Measurements from ENCODE around the gene JDP2.

JDP2 gene

GRCh38 chr14:75486318-75486717 is 58.5 kb downstream of the JDP2 start:
- no peak overlapping the region for H3K27ac ChIP-seq (ENCODE audit: low read depth, low read length)
- H3K56ac ChIP-seq (ENCODE audit: low read length) = no peak overlapping the region
- H3K4me3 ChIP-seq (ENCODE audit: low read length) = no peak overlapping the region
- H2BK15ac ChIP-seq (replicated peaks; ENCODE audit: low read depth) = no peak overlapping the region
- no peaks in the 10 kb centered on the region for H3K4me1 ChIP-seq (ENCODE audit: control insufficient read depth, low read depth, low read length)
- H2BK120ac ChIP-seq (ENCODE audit: low read depth, low read length) = no peak overlapping the region
- no peak overlapping the region for H3K4me2 ChIP-seq (ENCODE audit: low read length)
- no peak overlapping the region for H4K5ac ChIP-seq (ENCODE audit: low read length)
- no peak overlapping the region for H3K9ac ChIP-seq (ENCODE audit: low read length)
- H3K23ac ChIP-seq (ENCODE audit: low read length) = no peak overlapping the region
- no peaks in the 10 kb centered on the region for H3K36me3 ChIP-seq (ENCODE audit: control insufficient read depth, insufficient read depth, low read length)
- H3K4ac ChIP-seq (ENCODE audit: low read depth, low read length) = no peak overlapping the region
- no peak overlapping the region for H3K18ac ChIP-seq (ENCODE audit: low read length)
- H4K8ac ChIP-seq (ENCODE audit: low read depth, low read length) = no peak overlapping the region
- no peaks in the 10 kb centered on the region for H3K27me3 ChIP-seq (ENCODE audit: insufficient read depth, low read length, poor library complexity)
- H2BK5ac ChIP-seq (ENCODE audit: low read length) = no peak overlapping the region
- no peaks in the 10 kb centered on the region for H3K79me2 ChIP-seq (ENCODE audit: control insufficient read depth, insufficient read depth, low read length)
- no peaks in the 10 kb centered on the region for H3K79me1 ChIP-seq (ENCODE audit: low read length)
- no peak for DNase-seq
- H2AK5ac ChIP-seq (ENCODE audit: low read length) = no peak overlapping the region
- no CpG with 5 or more reads among the region's 1 CpG for WGBS (ENCODE audit: extremely low coverage, insufficient coverage, low lambda C conversion rate)

- Histone ChIP-seq H2AK5ac (ENCODE audit: low read length) (no peak overlapping the region), H3K79me2 (ENCODE audit: control insufficient read depth, insufficient read depth, low read length) (no peaks in the 10 kb centered on the region), H3K27ac (ENCODE audit: low read depth, low read length) (no peak overlapping the region), H3K4me2 (ENCODE audit: low read length) (no peak overlapping the region), H3K9ac (ENCODE audit: low read length) (no peak overlapping the region), H3K56ac (ENCODE audit: low read length) (no peak overlapping the region), H2BK15ac (replicated peaks; ENCODE audit: low read depth) (no peak overlapping the region), H3K79me1 (ENCODE audit: low read length) (no peaks in the 10 kb centered on the region), H4K5ac (ENCODE audit: low read length) (no peak overlapping the region), H3K23ac (ENCODE audit: low read length) (no peak overlapping the region), H3K18ac (ENCODE audit: low read length) (no peak overlapping the region), H3K36me3 (ENCODE audit: control insufficient read depth, insufficient read depth, low read length) (no peaks in the 10 kb centered on the region), H3K4me1 (ENCODE audit: control insufficient read depth, low read depth, low read length) (no peaks in the 10 kb centered on the region), H3K4ac (ENCODE audit: low read depth, low read length) (no peak overlapping the region), H3K4me3 (ENCODE audit: low read length) (no peak overlapping the region), H3K27me3 (ENCODE audit: insufficient read depth, low read length, poor library complexity) (no peaks in the 10 kb centered on the region), H4K8ac (ENCODE audit: low read depth, low read length) (no peak overlapping the region), H2BK120ac (ENCODE audit: low read depth, low read length) (no peak overlapping the region), H2BK5ac (ENCODE audit: low read length) (no peak overlapping the region)
- no CpG with 5 or more reads among the region's 7 CpGs for WGBS (ENCODE audit: extremely low coverage, insufficient coverage, low lambda C conversion rate)
- peak; percentile 48 for DNase-seq
Measured at GRCh38 chr14:75487155-75487671, 59.4 kb downstream of the JDP2 start.

DNA sequence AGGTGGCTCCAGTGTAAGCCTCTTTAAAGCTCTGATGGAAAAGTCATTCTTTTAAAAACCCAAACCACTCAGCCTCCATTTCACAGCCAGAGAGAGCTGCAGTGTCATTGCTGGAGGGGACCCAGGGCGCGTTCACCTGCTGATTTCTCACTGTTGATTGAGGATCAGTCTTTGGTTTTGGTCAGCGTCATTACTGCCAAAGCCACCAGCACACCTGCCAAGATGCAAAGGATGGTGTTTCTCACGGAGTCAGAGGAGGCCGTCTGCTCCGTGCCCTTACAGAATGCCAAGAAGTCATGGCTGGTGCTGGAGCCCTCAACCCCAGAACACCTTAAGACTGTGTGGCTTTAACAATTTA is 61.6 kb downstream of the JDP2 start:
- Histone ChIP-seq H3K4me2 (ENCODE audit: low read length) (no peak overlapping the region), H2BK120ac (ENCODE audit: low read depth, low read length) (no peak overlapping the region), H3K23ac (ENCODE audit: low read length) (no peak overlapping the region), H3K27ac (ENCODE audit: low read depth, low read length) (no peak overlapping the region), H3K27me3 (ENCODE audit: insufficient read depth, low read length, poor library complexity) (no peaks in the 10 kb centered on the region), H3K79me1 (ENCODE audit: low read length) (no peaks in the 10 kb centered on the region), H2BK5ac (ENCODE audit: low read length) (no peak overlapping the region), H3K56ac (ENCODE audit: low read length) (no peak overlapping the region), H4K5ac (ENCODE audit: low read length) (no peak overlapping the region), H2AK5ac (ENCODE audit: low read length) (no peak overlapping the region), H3K4ac (ENCODE audit: low read depth, low read length) (no peak overlapping the region), H3K9ac (ENCODE audit: low read length) (no peak overlapping the region), H2BK15ac (replicated peaks; ENCODE audit: low read depth) (no peak overlapping the region), H3K4me3 (ENCODE audit: low read length) (no peak overlapping the region), H3K79me2 (ENCODE audit: control insufficient read depth, insufficient read depth, low read length) (no peaks in the 10 kb centered on the region), H3K4me1 (ENCODE audit: control insufficient read depth, low read depth, low read length) (no peaks in the 10 kb centered on the region), H4K8ac (ENCODE audit: low read depth, low read length) (no peak overlapping the region), H3K18ac (ENCODE audit: low read length) (no peak overlapping the region), H3K36me3 (ENCODE audit: control insufficient read depth, insufficient read depth, low read length) (no peaks in the 10 kb centered on the region)
- WGBS (ENCODE audit: extremely low coverage, insufficient coverage, low lambda C conversion rate) = no CpG with 5 or more reads among the region's 6 CpGs
- DNase-seq = no peak

DNA sequence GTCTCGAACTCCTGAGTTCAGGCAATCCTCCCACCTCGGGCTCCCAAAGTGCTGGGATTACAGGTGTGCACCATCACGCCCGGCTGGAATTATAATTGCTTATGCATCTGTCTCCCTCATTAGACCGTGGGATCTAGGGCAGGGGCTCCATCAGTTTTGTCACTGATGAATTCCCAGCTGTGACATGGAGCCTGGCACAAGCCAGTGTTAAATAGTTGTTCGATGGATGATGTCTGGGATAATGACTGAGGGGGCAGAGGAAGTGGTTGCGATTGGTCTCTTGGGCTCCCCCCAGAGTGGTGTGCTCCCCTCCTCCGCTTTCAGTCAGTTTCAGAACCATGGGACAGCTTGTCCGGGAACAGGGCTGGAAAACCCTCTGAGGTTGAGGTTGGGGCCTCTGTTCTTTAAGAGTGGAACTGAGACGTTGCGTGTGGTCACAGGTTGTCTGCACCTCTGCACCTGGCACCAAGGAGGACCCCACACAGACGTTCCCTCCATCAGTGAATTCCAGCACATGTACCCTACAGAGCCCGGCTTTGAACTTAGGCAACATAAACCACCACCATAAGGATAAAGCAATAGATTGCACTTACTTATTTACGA is 63.7 kb downstream of the JDP2 start:
- no peak overlapping the region for H4K8ac ChIP-seq (ENCODE audit: low read depth, low read length)
- no peak overlapping the region for H3K9ac ChIP-seq (ENCODE audit: low read length)
- H3K4me1 ChIP-seq (ENCODE audit: control insufficient read depth, low read depth, low read length) = no peaks in the 10 kb centered on the region
- no peaks in the 10 kb centered on the region for H3K79me1 ChIP-seq (ENCODE audit: low read length)
- no peak overlapping the region for H3K56ac ChIP-seq (ENCODE audit: low read length)
- H2BK5ac ChIP-seq (ENCODE audit: low read length) = no peak overlapping the region
- H2BK120ac ChIP-seq (ENCODE audit: low read depth, low read length) = no peak overlapping the region
- H4K5ac ChIP-seq (ENCODE audit: low read length) = no peak overlapping the region
- H2BK15ac ChIP-seq (replicated peaks; ENCODE audit: low read depth) = no peak overlapping the region
- H3K23ac ChIP-seq (ENCODE audit: low read length) = no peak overlapping the region
- no peak overlapping the region for H3K4me3 ChIP-seq (ENCODE audit: low read length)
- no peaks in the 10 kb centered on the region for H3K27me3 ChIP-seq (ENCODE audit: insufficient read depth, low read length, poor library complexity)
- no peak overlapping the region for H3K4me2 ChIP-seq (ENCODE audit: low read length)
- no peak overlapping the region for H2AK5ac ChIP-seq (ENCODE audit: low read length)
- no peak overlapping the region for H3K27ac ChIP-seq (ENCODE audit: low read depth, low read length)
- no CpG with 5 or more reads among the region's 14 CpGs for WGBS (ENCODE audit: extremely low coverage, insufficient coverage, low lambda C conversion rate)
- H3K18ac ChIP-seq (ENCODE audit: low read length) = no peak overlapping the region
- no peaks in the 10 kb centered on the region for H3K79me2 ChIP-seq (ENCODE audit: control insufficient read depth, insufficient read depth, low read length)
- DNase-seq = no peak
- H3K4ac ChIP-seq (ENCODE audit: low read depth, low read length) = no peak overlapping the region
- no peaks in the 10 kb centered on the region for H3K36me3 ChIP-seq (ENCODE audit: control insufficient read depth, insufficient read depth, low read length)

DNA sequence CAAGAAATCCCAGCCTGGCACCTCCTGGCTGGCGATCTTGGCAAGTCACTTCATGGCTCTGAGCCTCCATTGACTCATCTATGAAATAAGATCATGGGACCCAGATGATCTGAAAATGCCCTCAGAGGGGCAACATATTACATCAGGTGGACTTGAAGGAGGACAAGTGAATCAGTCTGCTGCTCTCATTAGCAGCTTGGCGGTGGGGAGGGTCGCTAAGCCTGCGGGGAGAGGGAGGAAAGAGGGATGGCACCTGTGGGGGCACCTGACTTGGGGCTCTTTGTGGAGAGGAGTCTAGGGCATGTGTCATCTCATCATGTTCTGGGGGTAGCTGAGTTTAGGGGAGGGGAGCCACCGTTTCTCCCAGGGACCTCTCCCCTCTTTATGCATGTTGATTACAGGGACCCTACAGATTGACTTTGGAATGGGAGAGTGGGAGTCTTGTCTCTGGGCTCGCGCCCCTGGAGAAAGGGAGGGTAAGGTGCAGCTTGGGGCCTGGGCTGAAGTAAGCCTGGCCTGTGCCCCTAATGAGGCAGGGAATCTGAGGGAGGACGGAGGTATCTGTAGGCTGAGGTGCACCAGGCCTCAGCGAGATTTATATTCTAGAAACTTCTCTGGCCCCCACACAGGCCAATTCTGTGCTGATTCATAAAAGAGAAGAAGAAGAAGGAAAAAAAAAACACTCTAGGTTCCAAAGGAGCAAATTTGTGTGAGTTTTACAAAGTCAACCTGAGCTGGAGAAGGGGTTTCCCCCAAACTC is 65.2 kb downstream of the JDP2 start:
- no peak overlapping the region for H3K4me3 ChIP-seq (ENCODE audit: low read length)
- H2AK5ac ChIP-seq (ENCODE audit: low read length) = no peak overlapping the region
- H3K4me2 ChIP-seq (ENCODE audit: low read length) = no peak overlapping the region
- H3K23ac ChIP-seq (ENCODE audit: low read length) = no peak overlapping the region
- H4K8ac ChIP-seq (ENCODE audit: low read depth, low read length) = no peak overlapping the region
- H3K9ac ChIP-seq (ENCODE audit: low read length) = no peak overlapping the region
- H3K36me3 ChIP-seq (ENCODE audit: control insufficient read depth, insufficient read depth, low read length) = no peaks in the 10 kb centered on the region
- no peak overlapping the region for H3K4ac ChIP-seq (ENCODE audit: low read depth, low read length)
- H3K18ac ChIP-seq (ENCODE audit: low read length) = no peak overlapping the region
- no peaks in the 10 kb centered on the region for H3K79me2 ChIP-seq (ENCODE audit: control insufficient read depth, insufficient read depth, low read length)
- H3K27ac ChIP-seq (ENCODE audit: low read depth, low read length) = no peak overlapping the region
- no peak overlapping the region for H3K56ac ChIP-seq (ENCODE audit: low read length)
- no peak overlapping the region for H2BK15ac ChIP-seq (replicated peaks; ENCODE audit: low read depth)
- H2BK5ac ChIP-seq (ENCODE audit: low read length) = no peak overlapping the region
- DNase-seq = no peak
- H4K5ac ChIP-seq (ENCODE audit: low read length) = no peak overlapping the region
- H3K27me3 ChIP-seq (ENCODE audit: insufficient read depth, low read length, poor library complexity) = no peaks in the 10 kb centered on the region
- no peak overlapping the region for H2BK120ac ChIP-seq (ENCODE audit: low read depth, low read length)
- WGBS (ENCODE audit: extremely low coverage, insufficient coverage, low lambda C conversion rate) = no CpG with 5 or more reads among the region's 9 CpGs
- no peaks in the 10 kb centered on the region for H3K4me1 ChIP-seq (ENCODE audit: control insufficient read depth, low read depth, low read length)
- no peaks in the 10 kb centered on the region for H3K79me1 ChIP-seq (ENCODE audit: low read length)
